GM12878 (cell line): ENCODE measurements around the gene MRPS27.

ENCODE experiments used
- CBFB ChIP-seq: IDR thresholded peaks from 2 replicates; pipeline ENCODE4 v1.6.1; 2016; ENCODE audit warnings: antibody characterized with exemption, low read depth
- CBX3 ChIP-seq: fragments of 200-600 bp; sonication (generic); IDR thresholded peaks from 2 replicates; pipeline ENCODE4 v1.6.1; 2016; ENCODE audit warnings: low read depth, borderline replicate concordance
- CHD4 ChIP-seq: fragments of 200-600 bp; sonication (generic); IDR thresholded peaks from 2 replicates; pipeline ENCODE4 v1.6.1; 2016; ENCODE audit warnings: mild to moderate bottlenecking
- EZH2 ChIP-seq: IDR thresholded peaks from 2 replicates; pipeline ENCODE4 v1.6.1; 2012; ENCODE audit warnings: low read depth, mild to moderate bottlenecking, control low read depth, inconsistent platforms, low read length, borderline replicate concordance; ENCODE audit not compliant: control insufficient read depth
- MXI1 ChIP-seq: fragments of 150-350 bp; IDR thresholded peaks from 2 replicates; pipeline ENCODE4 v1.6.1; 2011; ENCODE audit warnings: low read depth, mild to moderate bottlenecking, inconsistent platforms, low read length, improper control_type of control experiment
- MYC ChIP-seq: IDR thresholded peaks from 2 replicates; pipeline ENCODE4 v1.6.1; 2011; ENCODE audit warnings: mild to moderate bottlenecking, low read length, moderate library complexity, inconsistent platforms; ENCODE audit not compliant: insufficient read depth, insufficient replicate concordance, insufficient read length, severe bottlenecking
- SUZ12 ChIP-seq: fragments of 200-600 bp; sonication (generic); IDR thresholded peaks from one replicate; pipeline ENCODE4 v1.6.1; 2018; ENCODE audit warnings: antibody characterized with exemption, mild to moderate bottlenecking; ENCODE audit not compliant: unreplicated experiment
- TF ChIP-seq, protein P1 (sequence below), 3 experiments: IDR thresholded peaks in 2 of 3; conservative IDR thresholded peaks in 1 of 3; 2 replicates each; pipeline ENCODE4 v1.5.1; 2011; ENCODE audit warnings: low read depth in 3 of 3, low read length in 3 of 3, mild to moderate bottlenecking in 3 of 3, control low read depth in 2 of 3, moderate library complexity in 2 of 3, inconsistent platforms in 1 of 3, mixed read lengths in 1 of 3; ENCODE audit not compliant: control insufficient read depth in 2 of 3, insufficient read depth in 1 of 3; ENCODE audit errors: extremely low read depth in 1 of 3
- TF ChIP-seq, protein P2 (sequence below): fragments of 150-350 bp; IDR thresholded peaks from 2 replicates; pipeline ENCODE4 v1.6.1; 2016; ENCODE audit warnings: low read depth, low read length
- TF ChIP-seq, protein P3 (sequence below): fragments of 450-650 bp; formaldehyde crosslinking; IDR thresholded peaks from 2 replicates; pipeline ENCODE4 v1.4.0; 2022; ENCODE audit warnings: mild to moderate bottlenecking, moderate library complexity
- TF ChIP-seq, protein P4 (sequence below): IDR thresholded peaks from 2 replicates; pipeline ENCODE4 v1.6.1; 2012; ENCODE audit warnings: mild to moderate bottlenecking, low read depth, low read length
- TF ChIP-seq, protein P5 (sequence below): IDR thresholded peaks from 2 replicates; pipeline ENCODE4 v1.6.1; 2012; ENCODE audit warnings: low read depth, low read length, improper control_type of control experiment
- TF ChIP-seq, protein P6 (sequence below): IDR thresholded peaks from 2 replicates; pipeline ENCODE4 v1.6.1; 2012; ENCODE audit warnings: low read length, inconsistent platforms

DNA sequence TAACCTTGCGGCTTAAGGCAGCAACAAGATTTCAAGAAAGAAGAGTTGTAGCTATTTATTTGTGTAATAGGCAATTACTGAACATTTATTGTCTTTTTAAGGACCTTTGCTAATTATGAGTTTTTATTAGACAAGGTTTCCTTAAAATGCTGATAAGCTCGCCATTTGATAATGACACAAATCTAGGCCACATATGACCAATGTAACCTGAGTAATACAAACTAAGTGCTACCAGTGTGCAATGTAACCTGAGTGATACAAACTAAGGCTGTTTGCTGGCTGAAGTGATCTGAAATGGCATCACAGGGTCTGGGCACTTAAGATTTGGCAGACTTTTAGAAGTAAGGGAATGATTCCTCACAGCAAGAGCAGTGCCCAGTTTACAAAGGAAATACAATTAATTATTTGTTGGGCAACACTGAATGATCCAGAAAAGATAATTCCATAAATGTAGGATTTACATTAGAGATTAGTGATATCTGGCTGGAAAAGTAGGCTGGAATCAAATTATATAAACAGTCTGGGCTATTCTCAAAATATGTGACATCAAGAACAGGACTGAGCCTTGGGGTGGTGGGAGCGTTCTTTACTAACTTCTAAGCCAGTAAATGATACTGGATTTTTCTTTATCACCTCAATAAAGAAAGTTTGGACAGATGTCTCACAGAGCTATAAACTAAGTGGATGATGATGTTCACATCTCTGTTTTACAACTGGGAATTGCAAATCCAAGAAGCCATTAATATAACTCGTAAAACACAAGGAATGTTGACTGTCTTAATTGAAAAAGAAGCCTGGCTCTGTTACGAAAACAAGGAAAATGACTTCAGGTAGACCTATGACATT, 54.8 kb downstream of the MRPS27 start:
- TF ChIP-seq, protein P1, sequence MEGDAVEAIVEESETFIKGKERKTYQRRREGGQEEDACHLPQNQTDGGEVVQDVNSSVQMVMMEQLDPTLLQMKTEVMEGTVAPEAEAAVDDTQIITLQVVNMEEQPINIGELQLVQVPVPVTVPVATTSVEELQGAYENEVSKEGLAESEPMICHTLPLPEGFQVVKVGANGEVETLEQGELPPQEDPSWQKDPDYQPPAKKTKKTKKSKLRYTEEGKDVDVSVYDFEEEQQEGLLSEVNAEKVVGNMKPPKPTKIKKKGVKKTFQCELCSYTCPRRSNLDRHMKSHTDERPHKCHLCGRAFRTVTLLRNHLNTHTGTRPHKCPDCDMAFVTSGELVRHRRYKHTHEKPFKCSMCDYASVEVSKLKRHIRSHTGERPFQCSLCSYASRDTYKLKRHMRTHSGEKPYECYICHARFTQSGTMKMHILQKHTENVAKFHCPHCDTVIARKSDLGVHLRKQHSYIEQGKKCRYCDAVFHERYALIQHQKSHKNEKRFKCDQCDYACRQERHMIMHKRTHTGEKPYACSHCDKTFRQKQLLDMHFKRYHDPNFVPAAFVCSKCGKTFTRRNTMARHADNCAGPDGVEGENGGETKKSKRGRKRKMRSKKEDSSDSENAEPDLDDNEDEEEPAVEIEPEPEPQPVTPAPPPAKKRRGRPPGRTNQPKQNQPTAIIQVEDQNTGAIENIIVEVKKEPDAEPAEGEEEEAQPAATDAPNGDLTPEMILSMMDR (IDR thresholded peaks at IDR 0.05 in 2 of 3, conservative IDR thresholded peaks at IDR 0.05 in 1 of 3; ENCODE audit: control insufficient read depth in 2 of 3, extremely low read depth in 1 of 3, insufficient read depth in 1 of 3, low read depth in 3 of 3, low read length in 3 of 3) = no peak
- TF ChIP-seq MXI1 (no peak), CBX3 (no peak), CHD4 (no peak), MYC (no peak), CBFB (no peak), SUZ12 (no peak), EZH2 (no peak)
- TF ChIP-seq, protein P2, sequence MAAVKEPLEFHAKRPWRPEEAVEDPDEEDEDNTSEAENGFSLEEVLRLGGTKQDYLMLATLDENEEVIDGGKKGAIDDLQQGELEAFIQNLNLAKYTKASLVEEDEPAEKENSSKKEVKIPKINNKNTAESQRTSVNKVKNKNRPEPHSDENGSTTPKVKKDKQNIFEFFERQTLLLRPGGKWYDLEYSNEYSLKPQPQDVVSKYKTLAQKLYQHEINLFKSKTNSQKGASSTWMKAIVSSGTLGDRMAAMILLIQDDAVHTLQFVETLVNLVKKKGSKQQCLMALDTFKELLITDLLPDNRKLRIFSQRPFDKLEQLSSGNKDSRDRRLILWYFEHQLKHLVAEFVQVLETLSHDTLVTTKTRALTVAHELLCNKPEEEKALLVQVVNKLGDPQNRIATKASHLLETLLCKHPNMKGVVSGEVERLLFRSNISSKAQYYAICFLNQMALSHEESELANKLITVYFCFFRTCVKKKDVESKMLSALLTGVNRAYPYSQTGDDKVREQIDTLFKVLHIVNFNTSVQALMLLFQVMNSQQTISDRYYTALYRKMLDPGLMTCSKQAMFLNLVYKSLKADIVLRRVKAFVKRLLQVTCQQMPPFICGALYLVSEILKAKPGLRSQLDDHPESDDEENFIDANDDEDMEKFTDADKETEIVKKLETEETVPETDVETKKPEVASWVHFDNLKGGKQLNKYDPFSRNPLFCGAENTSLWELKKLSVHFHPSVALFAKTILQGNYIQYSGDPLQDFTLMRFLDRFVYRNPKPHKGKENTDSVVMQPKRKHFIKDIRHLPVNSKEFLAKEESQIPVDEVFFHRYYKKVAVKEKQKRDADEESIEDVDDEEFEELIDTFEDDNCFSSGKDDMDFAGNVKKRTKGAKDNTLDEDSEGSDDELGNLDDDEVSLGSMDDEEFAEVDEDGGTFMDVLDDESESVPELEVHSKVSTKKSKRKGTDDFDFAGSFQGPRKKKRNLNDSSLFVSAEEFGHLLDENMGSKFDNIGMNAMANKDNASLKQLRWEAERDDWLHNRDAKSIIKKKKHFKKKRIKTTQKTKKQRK = no peak
- TF ChIP-seq, protein P3, sequence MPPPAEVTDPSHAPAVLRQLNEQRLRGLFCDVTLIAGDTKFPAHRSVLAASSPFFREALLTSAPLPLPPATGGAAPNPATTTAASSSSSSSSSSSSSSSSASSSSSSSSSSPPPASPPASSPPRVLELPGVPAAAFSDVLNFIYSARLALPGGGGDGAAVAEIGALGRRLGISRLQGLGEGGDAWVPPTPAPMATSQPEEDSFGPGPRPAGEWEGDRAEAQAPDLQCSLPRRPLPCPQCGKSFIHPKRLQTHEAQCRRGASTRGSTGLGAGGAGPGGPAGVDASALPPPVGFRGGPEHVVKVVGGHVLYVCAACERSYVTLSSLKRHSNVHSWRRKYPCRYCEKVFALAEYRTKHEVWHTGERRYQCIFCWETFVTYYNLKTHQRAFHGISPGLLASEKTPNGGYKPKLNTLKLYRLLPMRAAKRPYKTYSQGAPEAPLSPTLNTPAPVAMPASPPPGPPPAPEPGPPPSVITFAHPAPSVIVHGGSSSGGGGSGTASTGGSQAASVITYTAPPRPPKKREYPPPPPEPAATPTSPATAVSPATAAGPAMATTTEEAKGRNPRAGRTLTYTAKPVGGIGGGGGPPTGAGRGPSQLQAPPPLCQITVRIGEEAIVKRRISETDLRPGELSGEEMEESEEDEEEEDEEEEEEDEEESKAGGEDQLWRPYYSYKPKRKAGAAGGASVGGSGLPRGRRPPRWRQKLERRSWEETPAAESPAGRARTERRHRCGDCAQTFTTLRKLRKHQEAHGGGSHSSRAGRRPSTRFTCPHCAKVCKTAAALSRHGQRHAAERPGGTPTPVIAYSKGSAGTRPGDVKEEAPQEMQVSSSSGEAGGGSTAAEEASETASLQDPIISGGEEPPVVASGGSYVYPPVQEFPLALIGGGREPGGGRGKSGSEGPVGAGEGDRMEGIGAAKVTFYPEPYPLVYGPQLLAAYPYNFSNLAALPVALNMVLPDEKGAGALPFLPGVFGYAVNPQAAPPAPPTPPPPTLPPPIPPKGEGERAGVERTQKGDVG (CRISPR knock-in tag) = no peak
- TF ChIP-seq, protein P4, sequence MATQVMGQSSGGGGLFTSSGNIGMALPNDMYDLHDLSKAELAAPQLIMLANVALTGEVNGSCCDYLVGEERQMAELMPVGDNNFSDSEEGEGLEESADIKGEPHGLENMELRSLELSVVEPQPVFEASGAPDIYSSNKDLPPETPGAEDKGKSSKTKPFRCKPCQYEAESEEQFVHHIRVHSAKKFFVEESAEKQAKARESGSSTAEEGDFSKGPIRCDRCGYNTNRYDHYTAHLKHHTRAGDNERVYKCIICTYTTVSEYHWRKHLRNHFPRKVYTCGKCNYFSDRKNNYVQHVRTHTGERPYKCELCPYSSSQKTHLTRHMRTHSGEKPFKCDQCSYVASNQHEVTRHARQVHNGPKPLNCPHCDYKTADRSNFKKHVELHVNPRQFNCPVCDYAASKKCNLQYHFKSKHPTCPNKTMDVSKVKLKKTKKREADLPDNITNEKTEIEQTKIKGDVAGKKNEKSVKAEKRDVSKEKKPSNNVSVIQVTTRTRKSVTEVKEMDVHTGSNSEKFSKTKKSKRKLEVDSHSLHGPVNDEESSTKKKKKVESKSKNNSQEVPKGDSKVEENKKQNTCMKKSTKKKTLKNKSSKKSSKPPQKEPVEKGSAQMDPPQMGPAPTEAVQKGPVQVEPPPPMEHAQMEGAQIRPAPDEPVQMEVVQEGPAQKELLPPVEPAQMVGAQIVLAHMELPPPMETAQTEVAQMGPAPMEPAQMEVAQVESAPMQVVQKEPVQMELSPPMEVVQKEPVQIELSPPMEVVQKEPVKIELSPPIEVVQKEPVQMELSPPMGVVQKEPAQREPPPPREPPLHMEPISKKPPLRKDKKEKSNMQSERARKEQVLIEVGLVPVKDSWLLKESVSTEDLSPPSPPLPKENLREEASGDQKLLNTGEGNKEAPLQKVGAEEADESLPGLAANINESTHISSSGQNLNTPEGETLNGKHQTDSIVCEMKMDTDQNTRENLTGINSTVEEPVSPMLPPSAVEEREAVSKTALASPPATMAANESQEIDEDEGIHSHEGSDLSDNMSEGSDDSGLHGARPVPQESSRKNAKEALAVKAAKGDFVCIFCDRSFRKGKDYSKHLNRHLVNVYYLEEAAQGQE = no peak
- TF ChIP-seq, protein P5, sequence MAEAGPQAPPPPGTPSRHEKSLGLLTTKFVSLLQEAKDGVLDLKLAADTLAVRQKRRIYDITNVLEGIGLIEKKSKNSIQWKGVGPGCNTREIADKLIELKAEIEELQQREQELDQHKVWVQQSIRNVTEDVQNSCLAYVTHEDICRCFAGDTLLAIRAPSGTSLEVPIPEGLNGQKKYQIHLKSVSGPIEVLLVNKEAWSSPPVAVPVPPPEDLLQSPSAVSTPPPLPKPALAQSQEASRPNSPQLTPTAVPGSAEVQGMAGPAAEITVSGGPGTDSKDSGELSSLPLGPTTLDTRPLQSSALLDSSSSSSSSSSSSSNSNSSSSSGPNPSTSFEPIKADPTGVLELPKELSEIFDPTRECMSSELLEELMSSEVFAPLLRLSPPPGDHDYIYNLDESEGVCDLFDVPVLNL = no peak
- TF ChIP-seq, protein P6, sequence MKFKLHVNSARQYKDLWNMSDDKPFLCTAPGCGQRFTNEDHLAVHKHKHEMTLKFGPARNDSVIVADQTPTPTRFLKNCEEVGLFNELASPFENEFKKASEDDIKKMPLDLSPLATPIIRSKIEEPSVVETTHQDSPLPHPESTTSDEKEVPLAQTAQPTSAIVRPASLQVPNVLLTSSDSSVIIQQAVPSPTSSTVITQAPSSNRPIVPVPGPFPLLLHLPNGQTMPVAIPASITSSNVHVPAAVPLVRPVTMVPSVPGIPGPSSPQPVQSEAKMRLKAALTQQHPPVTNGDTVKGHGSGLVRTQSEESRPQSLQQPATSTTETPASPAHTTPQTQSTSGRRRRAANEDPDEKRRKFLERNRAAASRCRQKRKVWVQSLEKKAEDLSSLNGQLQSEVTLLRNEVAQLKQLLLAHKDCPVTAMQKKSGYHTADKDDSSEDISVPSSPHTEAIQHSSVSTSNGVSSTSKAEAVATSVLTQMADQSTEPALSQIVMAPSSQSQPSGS = no peak
